ENCODE measurements around the gene PTPRT.

GRCh38 chr20:43238833-43239232 lies 49.1 kb upstream of the PTPRT start:
- no peak for TF ChIP-seq POLR2A (IDR thresholded peaks at IDR 0.05; ENCODE audit: extremely low read depth, insufficient read length)
- no peak for TF ChIP-seq CTCF (IDR thresholded peaks at IDR 0.05; ENCODE audit: low read depth, low read length)
- TF ChIP-seq MYC (IDR thresholded peaks at IDR 0.05; ENCODE audit: low read depth, low read length), result no peak

Measured in NB4 (cell line).